ENCODE measurements around the gene SP3. TPM values are rescaled to one million over a fixed set of nuclear protein-coding genes. Genes with fewer than 3 reads are reported as not detected.

The SP3 gene
- total and polyA plus RNA-seq, 9 of the 15 experiments (the other 6 are each of a cell fraction or from before 2014, with no cell fraction given): 12.0 to 106 (median 74.9) TPM

DNA sequence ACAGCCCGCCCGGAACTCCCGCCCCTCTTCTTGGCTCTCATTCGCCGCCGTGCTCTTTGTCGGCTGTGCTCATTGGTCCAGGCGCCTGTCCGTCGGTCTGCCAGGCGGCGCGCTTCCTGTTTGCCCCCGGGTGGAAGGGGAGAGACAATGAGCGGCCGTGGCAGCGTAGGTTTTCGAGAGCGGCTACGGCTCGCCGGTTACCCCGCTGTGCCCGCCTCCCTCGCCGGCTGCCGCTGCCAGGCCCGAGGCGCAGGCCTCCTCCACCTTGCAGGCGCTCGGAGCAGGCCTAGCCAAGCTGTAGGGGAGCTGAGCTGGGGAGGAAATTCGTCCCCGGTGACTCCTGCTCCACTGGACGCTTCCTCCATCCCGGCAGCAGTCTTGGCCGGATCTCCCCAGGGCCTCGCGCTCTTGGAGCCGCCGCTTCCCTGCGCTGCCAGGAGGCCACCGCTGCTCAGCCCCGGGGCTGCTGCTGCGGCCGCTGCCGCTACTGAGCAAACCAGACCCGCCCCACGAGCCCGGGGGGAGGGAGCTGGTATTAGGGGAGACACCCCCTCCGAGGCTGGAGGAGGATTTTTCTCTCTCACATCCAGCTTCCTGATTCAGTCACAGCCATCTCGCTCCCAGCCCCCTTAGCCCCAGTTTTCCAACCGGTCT lies at the start of gene SP3 (continued):
- no peak for TF ChIP-seq CBX2 (IDR thresholded peaks at IDR 0.05; ENCODE audit: insufficient read depth, low read length, poor library complexity, severe bottlenecking)
- no peak; the same call in 1 of the 2 replicates for TF ChIP-seq HMG20B (CRISPR knock-in tag; IDR thresholded peaks at IDR 0.05)
- TF ChIP-seq LCOR (CRISPR knock-in tag; IDR thresholded peaks at IDR 0.05): peak; percentile 66; the same call in 1 of the 2 replicates
- TF ChIP-seq ZNF253 (CRISPR knock-in tag; conservative IDR thresholded peaks at IDR 0.05): no peak
- TF ChIP-seq ZNF224 (CRISPR knock-in tag; IDR thresholded peaks at IDR 0.05): no peak
- TF ChIP-seq TCF3 (CRISPR knock-in tag; IDR thresholded peaks at IDR 0.05): peak; percentile 19; the same call in 1 of the 2 replicates
- no peak for TF ChIP-seq NCOA2 (IDR thresholded peaks at IDR 0.05; ENCODE audit: partially characterized antibody in 2 of 2)
- TF ChIP-seq POLR2AphosphoS5 (IDR thresholded peaks at IDR 0.05; ENCODE audit: control insufficient read depth, insufficient read depth, low read depth, low read length): peak; percentile 81
- TF ChIP-seq, protein P1, sequence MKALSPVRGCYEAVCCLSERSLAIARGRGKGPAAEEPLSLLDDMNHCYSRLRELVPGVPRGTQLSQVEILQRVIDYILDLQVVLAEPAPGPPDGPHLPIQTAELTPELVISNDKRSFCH (CRISPR knock-in tag; IDR thresholded peaks at IDR 0.05): no peak
- TF ChIP-seq, protein P1 (tag; IDR thresholded peaks at IDR 0.05): peak; percentile 74; the same call in 1 of the 2 replicates
- TF ChIP-seq, protein P2, sequence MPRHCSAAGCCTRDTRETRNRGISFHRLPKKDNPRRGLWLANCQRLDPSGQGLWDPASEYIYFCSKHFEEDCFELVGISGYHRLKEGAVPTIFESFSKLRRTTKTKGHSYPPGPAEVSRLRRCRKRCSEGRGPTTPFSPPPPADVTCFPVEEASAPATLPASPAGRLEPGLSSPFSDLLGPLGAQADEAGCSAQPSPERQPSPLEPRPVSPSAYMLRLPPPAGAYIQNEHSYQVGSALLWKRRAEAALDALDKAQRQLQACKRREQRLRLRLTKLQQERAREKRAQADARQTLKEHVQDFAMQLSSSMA (CRISPR knock-in tag; IDR thresholded peaks at IDR 0.05): peak; percentile 88; the same call in 1 of the 2 replicates
- TF ChIP-seq FOXJ2 (tag; IDR thresholded peaks at IDR 0.05): no peak
- TF ChIP-seq ZNF124 (CRISPR knock-in tag; IDR thresholded peaks at IDR 0.05): no peak
- TF ChIP-seq MAFF (IDR thresholded peaks at IDR 0.05; ENCODE audit: low read length): no peak
- no peak for TF ChIP-seq RBM14 (IDR thresholded peaks at IDR 0.05; ENCODE audit: borderline replicate concordance, insufficient read depth, low read depth, low read length)
- no peak for TF ChIP-seq GTF2F1 (IDR thresholded peaks at IDR 0.05; ENCODE audit: low read depth, low read length)
- TF ChIP-seq, protein P3, sequence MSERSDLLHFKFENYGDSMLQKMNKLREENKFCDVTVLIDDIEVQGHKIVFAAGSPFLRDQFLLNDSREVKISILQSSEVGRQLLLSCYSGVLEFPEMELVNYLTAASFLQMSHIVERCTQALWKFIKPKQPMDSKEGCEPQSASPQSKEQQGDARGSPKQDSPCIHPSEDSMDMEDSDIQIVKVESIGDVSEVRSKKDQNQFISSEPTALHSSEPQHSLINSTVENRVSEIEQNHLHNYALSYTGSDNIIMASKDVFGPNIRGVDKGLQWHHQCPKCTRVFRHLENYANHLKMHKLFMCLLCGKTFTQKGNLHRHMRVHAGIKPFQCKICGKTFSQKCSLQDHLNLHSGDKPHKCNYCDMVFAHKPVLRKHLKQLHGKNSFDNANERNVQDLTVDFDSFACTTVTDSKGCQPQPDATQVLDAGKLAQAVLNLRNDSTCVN (CRISPR knock-in tag; IDR thresholded peaks at IDR 0.05): peak; percentile 76; the same call in 1 of the 2 replicates
- TF ChIP-seq, protein P4, sequence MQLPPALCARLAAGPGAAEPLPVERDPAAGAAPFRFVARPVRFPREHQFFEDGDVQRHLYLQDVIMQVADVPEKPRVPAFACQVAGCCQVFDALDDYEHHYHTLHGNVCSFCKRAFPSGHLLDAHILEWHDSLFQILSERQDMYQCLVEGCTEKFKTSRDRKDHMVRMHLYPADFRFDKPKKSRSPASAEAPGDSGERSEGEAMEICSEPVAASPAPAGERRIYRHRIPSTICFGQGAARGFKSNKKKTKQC (CRISPR knock-in tag; IDR thresholded peaks at IDR 0.05): peak; percentile 77
- TF ChIP-seq BRD4 (IDR thresholded peaks at IDR 0.05): no peak; the same call in 1 of the 2 replicates
- no peak; the same call in 1 of the 2 replicates for TF ChIP-seq ZNF263 (CRISPR knock-in tag; IDR thresholded peaks at IDR 0.05; ENCODE audit: borderline replicate concordance)
- TF ChIP-seq ZNF41 (CRISPR knock-in tag; conservative IDR thresholded peaks at IDR 0.05): no peak
- no peak for TF ChIP-seq POU5F1 (IDR thresholded peaks at IDR 0.05; ENCODE audit: borderline replicate concordance, low read depth, low read length, partially characterized antibody)
- TF ChIP-seq, protein P5, sequence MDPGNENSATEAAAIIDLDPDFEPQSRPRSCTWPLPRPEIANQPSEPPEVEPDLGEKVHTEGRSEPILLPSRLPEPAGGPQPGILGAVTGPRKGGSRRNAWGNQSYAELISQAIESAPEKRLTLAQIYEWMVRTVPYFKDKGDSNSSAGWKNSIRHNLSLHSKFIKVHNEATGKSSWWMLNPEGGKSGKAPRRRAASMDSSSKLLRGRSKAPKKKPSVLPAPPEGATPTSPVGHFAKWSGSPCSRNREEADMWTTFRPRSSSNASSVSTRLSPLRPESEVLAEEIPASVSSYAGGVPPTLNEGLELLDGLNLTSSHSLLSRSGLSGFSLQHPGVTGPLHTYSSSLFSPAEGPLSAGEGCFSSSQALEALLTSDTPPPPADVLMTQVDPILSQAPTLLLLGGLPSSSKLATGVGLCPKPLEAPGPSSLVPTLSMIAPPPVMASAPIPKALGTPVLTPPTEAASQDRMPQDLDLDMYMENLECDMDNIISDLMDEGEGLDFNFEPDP (CRISPR knock-in tag; IDR thresholded peaks at IDR 0.05): peak; percentile 87; the same call in 1 of the 2 replicates
- TF ChIP-seq, protein P6, sequence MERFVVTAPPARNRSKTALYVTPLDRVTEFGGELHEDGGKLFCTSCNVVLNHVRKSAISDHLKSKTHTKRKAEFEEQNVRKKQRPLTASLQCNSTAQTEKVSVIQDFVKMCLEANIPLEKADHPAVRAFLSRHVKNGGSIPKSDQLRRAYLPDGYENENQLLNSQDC (CRISPR knock-in tag; IDR thresholded peaks at IDR 0.05): no peak

All from K562 (cell line).